ENCODE measurements around the gene CACNA1H. TPM values are rescaled to one million over a fixed set of nuclear protein-coding genes. Genes with fewer than 3 reads are reported as not detected.

Gene CACNA1H
- polyA plus RNA-seq, 4 donors = 15.1 to 28.2 (median 26.1) TPM

DNA sequence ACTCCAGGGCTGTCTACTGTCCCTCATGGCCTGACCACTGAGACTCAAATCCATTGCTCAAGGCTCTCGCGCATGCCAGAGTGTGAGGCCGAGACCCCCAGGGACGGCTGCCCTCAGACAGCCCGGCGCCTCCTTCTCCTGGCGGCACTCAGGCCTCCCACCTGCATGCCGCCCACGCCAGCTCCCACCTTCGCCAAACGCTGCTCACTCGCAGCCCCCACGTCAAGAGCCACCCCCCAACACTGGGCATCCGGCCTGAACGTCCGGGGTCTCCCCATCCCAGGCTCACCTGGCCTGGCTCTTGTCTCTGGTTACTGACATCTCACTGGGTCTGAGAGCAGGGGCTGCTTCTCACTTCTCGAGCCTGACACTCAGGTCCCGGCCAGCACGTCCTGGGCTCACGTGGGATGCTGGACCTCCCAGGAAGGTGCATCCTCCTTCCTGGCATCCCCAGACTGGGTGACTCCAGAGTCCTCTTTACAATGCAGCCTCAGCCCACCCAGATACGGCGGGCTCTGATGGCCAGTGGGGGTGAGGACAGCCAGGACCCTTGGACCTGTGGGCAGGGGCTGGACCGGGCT is 12.2 kb upstream of the CACNA1H start:
- DNase-seq (ENCODE audit: low read depth in 4 of 4, low spot score in 2 of 4) = no peak

DNA sequence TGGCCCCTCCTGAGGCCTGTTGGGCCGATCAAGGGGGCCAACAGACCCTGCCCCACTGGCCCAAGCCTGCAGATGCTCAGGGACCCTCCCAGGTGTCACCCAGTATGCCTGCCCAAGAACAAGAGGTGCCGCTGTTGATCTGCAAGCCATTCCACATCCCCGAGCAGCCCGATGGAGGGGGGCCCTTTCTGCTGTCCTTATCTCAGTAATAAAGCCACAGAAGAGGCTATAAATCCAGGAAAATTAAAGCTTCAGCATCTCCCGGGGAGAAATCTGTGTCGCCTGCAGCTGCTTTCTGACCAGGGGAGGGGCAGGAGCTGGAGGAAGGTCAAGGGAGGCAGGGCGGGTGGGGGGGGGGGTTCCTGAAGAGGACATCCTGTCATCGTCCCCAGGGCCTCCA is 11.7 kb upstream of the CACNA1H start:
- DNase-seq (ENCODE audit: low read depth in 4 of 4, low spot score in 2 of 4) = no peak

DNA sequence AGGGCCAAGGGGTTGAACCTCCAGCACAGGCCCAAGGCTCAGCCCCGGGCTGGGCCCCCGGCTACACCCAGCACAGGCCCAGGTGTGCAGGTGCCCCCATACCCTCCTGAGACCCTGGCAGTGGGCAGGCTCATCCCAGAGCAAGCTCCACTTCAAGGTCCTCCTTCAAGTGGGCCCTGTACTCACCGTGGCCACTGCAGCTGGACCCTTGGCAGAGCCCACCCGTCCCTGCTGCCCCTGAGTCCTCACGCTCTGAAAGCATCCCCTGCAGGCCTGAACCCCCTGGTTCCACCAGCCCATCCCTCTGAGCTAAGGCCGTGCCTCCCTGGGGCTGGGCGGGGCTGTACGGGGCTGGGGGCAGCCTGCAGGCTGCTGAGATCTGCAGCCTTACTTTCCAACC is 11.2 kb upstream of the CACNA1H start:
- DNase-seq (ENCODE audit: low read depth in 4 of 4, low spot score in 2 of 4) = no peak

DNA sequence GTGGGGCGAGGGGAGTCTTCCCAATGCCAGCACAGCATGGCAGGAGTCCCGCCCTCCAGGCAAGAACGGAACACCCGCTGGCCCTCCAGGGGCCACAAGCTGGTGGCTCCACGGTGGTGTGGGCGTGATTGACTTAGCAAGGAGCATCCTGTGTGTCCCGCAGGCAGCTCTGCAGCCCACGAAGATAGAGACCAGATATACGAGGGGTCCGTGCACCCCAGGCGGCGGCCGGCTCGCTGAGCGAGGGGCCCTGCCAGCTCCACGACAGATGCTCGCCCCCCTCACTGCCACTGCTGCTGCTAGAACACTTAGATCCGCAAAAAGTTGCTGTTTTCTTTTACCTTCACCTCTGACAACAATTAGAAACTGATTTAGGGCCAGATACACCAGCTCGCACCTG is 10.0 kb upstream of the CACNA1H start:
- no peak for DNase-seq (ENCODE audit: low read depth in 4 of 4, low spot score in 2 of 4)

DNA sequence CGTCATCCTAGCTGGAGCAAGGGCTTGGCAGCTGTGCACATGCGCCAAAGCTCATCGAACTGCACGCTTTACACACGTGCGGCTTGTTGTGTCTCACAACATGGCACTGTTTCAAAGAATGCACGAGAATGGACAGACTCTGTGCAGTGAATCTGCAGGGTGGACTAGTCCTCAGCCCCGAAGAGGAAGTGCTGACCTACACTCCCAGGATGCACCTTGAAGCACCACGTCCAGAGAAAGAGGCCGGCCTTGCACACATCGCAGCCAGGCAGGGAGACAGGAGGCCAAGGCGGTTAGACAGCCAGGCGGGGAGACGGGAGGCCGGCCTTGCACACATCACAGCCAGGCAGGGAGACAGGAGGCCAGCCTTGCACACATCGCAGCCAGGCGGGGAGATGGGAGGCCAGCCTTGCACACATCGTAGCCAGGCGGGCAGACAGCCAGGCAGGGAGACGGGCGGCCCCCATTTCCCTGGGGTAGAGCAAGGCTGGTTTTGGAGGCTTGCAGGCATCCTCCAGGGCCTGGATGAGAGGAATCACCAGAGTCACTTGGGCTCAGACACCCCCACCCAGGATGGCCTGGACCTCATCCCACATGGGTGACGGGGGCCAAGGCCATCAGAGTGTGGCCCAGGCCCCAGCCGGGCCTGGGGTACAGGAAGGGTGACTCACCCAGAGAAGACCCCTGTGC is 9.0 kb upstream of the CACNA1H start:
- no peak for DNase-seq (ENCODE audit: low read depth in 4 of 4, low spot score in 2 of 4)

DNA sequence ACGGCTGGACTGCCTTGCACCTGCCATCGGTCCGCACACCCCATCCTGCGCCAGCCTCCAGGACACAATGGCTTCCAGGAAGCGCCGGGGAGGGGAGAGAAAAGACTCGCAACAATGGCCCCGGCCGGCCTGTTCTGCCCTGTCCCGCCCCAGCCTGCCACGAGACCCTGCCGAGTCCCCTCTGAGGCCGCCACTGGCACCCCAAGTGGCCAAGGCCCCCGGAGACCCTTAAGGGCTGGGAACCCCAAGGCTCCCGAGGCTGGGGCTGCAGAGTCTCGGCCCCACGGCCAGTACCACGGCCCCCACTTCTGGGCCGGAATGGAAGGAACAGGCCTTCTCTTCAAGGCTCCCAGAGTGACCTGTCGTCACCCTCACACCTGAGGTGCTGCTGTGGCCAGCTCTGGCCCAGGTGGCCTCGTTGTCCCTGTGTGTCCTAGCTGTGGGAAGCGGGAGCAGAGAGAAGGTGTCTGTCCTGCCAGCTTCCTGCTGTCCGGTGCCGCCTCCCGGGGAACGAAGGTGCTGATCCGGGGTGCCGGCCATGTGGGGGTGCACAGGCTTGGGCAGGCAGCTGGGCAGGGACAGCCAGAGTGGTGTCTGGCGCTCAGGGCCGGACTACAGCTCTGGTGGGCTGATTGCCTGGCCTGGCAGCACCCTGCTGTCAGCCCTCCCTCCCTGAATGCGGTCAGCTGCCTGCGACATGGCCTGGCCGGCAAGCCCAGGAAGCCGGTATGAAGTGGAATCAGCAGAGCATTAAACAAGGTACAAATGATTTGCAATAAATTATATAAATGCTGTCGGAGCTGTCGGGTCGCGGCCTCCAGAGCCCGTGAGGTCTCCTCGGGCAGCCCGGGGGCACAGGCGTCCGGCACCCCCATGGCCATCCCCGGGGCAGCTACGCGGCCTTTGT is 8.2 kb upstream of the CACNA1H start:
- no peak for DNase-seq (ENCODE audit: low read depth in 4 of 4, low spot score in 2 of 4)

DNA sequence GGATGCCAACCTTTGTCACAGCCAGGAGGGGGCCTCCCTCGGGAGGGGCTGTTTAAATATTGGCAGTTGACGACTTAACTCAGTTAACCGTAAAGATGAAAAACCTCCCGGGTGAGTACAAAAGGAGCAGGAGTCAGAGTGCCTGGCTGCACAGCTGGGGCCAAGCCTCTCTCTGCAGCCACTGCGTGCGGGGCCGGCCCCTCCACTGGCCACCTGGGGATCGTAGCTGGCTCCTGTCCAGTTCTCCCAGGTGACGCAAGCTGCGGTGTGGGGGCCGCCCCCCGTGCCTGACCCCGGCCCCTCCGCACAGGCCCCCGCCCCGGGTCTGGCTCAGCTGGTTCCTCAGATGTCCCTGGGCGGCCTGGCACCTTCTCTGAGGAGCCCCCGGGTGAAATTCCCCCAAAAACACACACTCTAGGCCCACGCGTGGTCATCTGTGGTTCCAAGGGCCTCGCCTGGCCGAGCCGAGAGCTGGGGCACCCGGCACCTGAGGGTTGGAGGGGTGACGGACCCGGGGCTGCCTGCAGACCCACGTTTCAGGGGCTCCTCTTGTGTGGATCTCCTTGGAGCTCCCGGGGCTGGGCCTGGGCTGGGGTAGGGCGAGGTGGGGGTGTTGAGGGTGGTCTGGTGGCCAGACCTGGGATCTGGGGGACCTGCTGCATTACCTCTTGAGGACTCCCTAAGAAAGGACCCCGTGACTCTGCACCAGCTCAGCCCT is 7.4 kb upstream of the CACNA1H start:
- DNase-seq (ENCODE audit: low read depth in 4 of 4, low spot score in 2 of 4) = no peak

DNA sequence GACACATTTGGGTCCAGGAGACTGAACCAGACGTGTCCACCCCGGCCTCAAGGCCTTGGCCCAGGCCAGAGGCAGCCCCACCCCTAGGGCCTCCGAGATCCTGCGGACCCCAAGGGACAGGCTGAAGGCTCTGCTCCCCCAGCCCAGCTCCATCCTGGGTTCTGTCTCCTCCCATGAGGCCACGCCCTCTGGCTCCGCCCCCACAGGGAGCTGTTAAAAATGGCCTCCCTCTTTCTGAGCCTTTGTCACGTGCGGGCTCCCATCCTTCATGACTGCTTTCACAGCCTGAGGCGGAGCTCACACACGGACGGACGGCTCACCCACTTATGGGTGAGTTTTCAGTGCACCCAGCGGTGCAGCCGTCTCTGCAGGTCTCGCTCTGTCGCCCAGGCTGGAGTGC is 6.5 kb upstream of the CACNA1H start:
- no peak for DNase-seq (ENCODE audit: low read depth in 4 of 4, low spot score in 2 of 4)

DNA sequence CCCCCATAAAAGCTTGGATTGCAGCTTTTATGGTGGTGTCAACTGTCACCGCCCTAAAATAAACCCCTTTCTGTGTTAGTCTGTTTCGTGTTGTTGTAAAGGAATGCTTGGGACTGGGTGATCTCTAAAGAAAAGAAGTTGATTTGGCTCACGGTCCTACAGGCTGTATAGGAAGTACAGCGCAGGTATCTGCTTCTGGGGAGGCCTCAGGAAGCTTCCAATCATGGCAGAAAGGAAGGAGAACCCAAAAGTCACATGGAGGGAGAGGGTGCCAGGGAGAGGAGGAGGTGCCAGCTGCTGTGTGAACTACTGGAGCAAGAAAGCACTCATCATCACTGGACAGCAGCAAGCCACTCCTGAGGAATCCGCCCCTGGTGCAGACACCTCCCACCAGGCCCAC is 5.9 kb upstream of the CACNA1H start:
- no peak for DNase-seq (ENCODE audit: low read depth in 4 of 4, low spot score in 2 of 4)

DNA sequence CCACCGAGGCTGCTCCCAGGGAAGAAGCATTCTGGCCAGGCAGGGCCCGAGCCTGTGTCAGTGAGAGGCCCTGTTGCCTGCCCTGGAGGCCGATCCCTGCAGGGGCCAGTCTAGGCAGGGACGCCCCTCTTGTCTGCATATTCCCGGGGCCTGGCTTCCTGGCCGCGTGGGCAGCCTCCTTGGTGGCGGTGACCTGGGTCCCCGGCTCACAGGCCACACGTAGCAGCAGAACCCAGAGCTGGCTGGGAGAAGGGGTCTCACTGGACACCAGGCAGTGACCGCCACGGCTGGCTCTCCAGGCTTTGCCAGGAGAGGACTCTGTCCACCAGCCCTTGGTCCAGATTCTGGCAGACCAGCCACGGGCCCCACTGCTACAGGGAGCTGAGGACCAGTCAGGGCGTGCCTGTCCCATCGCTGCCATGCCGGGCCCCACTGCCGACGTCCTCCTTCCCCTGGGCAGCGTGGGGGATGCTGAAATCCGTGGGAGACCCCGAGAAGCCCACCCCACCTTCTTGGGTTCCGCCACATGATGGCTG is 3.7 kb upstream of the CACNA1H start:
- no peak for DNase-seq (ENCODE audit: low read depth in 4 of 4, low spot score in 2 of 4)

DNA sequence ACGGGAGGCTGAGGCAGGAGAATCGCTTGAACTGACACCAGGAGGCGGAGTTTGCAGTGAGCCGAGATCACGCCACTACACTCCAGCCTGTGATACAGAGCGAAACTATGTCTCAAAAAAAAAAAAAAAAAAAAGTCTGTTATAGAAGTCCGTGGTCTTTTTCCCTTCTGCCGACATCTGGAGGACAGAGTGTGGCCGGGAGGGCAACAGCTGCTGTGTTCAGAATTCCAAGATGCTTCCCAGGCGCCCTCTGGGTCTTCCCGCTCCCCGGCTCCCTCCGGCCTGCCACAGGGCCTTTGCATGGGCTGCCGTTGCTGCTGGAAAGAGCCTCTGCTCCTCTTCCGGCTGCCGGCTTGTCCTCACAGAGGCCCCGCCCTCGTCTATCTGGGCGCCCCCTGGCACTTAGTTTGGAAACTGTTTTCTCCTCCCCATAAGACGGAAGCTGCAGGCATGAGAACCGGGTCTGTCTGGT is 2.4 kb upstream of the CACNA1H start:
- DNase-seq (ENCODE audit: low read depth in 4 of 4, low spot score in 2 of 4) = no peak

DNA sequence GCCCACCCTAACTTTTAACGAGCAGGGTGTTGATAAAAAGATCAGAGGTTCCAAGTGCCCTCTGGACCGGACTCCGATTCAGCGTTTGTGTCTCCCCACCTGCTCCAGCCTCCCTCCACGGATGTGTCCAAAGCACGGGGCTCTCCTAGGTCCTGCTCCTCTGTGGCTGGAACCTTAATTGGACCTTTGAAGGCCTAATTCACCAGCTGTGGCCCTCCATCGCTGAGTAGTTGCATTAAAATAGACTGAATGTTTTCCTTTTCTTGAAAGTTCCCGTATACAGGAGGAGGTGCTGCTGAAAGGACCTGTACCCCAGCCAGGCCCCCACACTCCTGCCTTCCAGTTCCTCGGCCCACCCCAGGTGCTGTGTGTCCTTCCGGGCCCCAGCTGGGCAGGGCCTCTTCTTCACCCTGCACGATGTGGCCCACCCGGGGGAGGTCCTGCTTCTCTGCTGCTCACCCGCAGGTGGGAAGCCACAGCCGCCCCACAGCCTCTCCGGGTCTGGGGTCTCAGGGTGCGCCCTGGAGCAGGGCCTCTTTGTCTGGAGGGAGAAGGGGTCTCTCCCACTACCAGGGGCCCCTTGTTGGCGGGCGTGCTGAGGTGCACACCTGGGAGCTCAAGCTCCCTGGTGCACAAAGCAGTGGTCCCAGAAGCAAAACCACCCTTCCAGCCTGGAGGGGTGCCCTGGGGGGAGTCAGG is 1.3 kb upstream of the CACNA1H start:
- DNase-seq (ENCODE audit: low read depth in 4 of 4, low spot score in 2 of 4) = no peak

DNA sequence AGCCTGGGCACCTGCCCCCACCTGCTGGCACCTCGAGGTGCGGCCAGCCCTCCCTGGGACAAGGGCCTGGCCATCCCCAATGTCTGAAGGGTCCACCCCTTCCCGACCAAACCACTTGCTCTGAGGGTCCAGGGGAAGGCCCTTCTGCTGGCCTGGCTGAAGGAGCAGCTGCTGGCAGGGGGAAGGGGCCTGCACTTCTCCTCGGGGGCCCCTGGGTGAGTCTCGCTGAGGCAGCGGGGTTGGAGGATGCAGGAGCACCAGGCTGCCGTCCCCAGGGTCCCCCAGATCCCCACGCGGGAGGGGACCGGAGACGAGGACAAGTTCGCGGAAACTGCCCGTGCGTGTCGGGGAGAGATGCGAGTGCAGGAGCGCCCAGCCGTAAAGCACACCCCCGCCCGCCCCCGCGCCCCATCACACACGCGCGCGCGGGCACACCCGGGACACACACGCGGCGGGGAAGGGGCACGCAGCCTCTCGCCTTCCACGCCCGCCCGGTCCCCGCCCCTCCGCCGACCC is 725 bp upstream of the CACNA1H start:
- DNase-seq (ENCODE audit: low read depth in 4 of 4, low spot score in 2 of 4) = no peak

DNA sequence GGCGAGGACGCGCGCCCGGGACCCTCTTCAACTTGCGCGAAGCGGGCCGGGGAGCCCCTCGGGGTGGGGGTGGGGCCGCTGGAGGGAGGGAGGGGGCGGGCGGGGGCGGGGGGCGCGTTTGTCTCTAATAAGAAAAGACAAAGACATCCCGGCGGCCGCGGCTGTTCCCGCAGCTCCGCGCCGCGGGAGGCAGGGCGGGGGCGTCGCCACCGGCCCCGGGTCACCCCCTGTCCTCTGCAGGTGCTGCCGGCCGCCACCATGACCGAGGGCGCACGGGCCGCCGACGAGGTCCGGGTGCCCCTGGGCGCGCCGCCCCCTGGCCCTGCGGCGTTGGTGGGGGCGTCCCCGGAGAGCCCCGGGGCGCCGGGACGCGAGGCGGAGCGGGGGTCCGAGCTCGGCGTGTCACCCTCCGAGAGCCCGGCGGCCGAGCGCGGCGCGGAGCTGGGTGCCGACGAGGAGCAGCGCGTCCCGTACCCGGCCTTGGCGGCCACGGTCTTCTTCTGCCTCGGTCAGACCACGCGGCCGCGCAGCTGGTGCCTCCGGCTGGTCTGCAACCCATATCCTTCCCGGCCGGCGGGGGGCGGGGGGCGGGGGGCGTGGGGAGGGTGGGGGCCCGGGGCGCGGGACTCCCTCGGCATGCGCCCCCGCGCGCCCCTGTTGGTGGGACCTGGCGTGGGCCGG is 714 bp downstream of the CACNA1H start:
- DNase-seq (ENCODE audit: low read depth in 4 of 4, low spot score in 2 of 4) = no peak

DNA sequence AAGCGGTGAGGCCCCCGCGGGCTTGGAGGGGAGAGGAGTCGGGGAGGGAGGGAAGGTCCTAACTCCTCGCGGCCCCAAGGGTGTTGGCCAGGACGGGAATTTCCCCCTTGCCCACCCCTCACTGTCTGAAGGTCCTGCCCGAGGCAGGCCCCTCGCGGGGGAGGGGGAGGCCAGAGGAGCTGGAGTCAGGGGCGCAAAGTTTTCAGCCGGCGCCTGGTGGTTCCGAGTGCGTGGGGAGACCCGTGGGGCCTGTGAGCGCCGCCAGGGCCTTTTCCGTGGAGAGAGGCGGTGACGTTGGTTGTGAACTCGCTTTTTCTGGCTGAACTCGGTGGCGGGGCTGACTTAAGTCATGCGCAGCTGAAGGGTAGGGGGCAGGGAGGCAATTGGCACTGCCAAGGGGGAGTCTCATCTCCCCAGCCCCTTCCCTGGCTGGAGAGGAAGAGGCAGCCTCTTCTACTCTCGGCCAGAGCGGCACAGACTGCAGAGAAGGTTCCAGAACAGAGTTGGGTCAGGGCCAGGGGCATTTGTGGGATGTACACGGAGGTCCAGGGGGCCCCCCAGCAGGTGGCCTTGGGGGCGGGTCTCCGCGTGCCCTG is 1.5 kb downstream of the CACNA1H start:
- DNase-seq (ENCODE audit: low read depth in 4 of 4, low spot score in 2 of 4) = no peak

DNA sequence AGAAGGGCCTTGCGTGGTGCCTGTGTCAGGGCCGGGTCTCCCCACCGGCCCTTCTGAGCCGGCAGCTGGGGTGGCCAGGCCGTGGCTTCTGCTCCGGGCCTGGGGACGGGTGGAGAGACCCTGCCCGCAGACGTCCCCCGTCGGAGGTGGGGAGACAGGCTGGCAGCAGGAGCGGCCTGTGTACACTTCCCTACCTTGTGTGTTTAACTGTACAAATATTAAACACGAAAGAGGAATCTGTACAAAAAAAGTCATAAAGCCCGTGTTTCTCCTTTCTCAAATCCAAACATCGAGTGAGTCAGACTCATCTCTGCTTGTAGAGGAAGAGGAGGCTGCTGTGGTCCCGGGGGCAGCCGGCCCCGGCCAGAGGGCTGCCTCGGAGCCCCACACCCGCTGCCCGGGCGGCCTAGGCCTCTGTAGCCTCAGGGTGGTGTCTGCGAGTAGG is 2.0 kb downstream of the CACNA1H start:
- no peak for DNase-seq (ENCODE audit: low read depth in 4 of 4, low spot score in 2 of 4)

DNA sequence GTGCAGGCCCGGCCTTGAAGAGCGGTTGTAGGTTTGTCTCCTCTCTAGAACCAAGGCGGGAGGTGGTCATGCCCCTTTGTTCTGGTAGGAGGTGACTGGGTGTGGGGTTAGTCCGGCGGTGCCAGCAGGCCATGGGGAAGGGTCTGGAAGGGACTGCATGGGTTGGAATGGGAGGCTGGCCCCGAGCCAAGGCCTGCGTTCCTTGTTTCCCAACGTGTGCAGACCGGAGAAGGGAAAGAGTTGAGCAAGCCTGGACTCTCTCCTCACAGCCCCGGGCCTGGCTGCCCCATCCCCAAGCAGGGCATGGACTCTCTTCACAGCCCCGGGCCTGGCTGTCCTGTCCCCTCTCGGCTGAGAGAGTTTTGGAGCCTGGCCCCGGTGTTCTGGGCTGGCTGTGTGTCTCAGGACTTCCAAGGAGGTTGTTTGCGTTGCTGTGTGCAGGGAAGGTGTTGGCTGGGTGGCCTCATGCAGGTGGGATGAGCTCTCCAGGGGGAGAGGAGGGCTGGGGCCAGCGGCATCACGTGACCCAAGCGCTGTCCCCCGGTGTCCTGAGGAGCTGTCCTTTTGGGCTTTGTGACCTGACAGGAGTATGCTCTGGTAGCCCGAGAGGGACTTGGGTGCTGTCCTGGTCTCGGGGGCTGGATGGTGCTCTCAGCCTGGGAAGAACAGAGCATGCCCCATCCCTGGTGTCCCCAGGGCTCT is 2.6 kb downstream of the CACNA1H start:
- DNase-seq (ENCODE audit: low read depth in 4 of 4, low spot score in 2 of 4) = no peak

All from left renal cortex interstitium (tissue), 4 donors.